Activated B cell treated with CpG ODN at 0.5 μM for 24 hours (primary cell): ENCODE measurements around the gene CFAP141. TPM values are rescaled to one million over a fixed set of nuclear protein-coding genes. Genes with fewer than 3 reads are reported as not detected.

Source experiments
- ATAC-seq: fragments of 200-7000 bp; cut with Tn5 transposase; one replicate; pipeline ENCODE4 v1.10.0; 2021; ENCODE audit warnings: low read depth, mild to moderate bottlenecking, moderate library complexity
- CTCF ChIA-PET: fragments of 350-600 bp; sonication (Branson Sonifier 250); formaldehyde crosslinking; loops from one replicate; lab custom pipeline; 2021; ENCODE audit warnings: antibody characterized with exemption; lab: Charles Lee
- POLR2A ChIA-PET: fragments of 350-600 bp; sonication (Branson Sonifier 250); formaldehyde crosslinking; loops from one replicate; lab custom pipeline; 2021; ENCODE audit warnings: antibody characterized with exemption; lab: Charles Lee
- DNase-seq: peaks from one replicate; pipeline ENCODE4 v3.0.0; 2022
- H3K27ac Mint-ChIP-seq: one replicate; pipeline ENCODE4 v1.8.0; 2020; ENCODE audit warnings: mixed read lengths
- H3K27me3 Mint-ChIP-seq: one replicate; pipeline ENCODE4 v1.8.0; 2021; ENCODE audit warnings: mixed read lengths
- H3K36me3 Mint-ChIP-seq: one replicate; pipeline ENCODE4 v1.8.0; 2021; ENCODE audit warnings: low read depth, mixed read lengths
- H3K4me1 Mint-ChIP-seq: one replicate; pipeline ENCODE4 v1.8.0; 2021; ENCODE audit warnings: mixed read lengths
- H3K4me3 Mint-ChIP-seq: one replicate; pipeline ENCODE4 v1.8.0; 2020; ENCODE audit warnings: mild to moderate bottlenecking, mixed read lengths
- H3K9me3 Mint-ChIP-seq: one replicate; pipeline ENCODE4 v1.8.0; 2020; ENCODE audit warnings: mixed read lengths
- CTCF ChIP-seq: fragments of 200-600 bp; IDR thresholded peaks from one replicate; pipeline ENCODE4 v1.8.0; 2022; ENCODE audit warnings: antibody characterized with exemption, mild to moderate bottlenecking
- intact Hi-C: fragments of 100-400 bp; cut with micrococcal nuclease; formaldehyde crosslinking; loops from one replicate; pipeline ENCODE4 v1.15.1; 2024
- total RNA-seq: library from RNA; stranded (reverse); gene quantifications from 2 replicates; pipeline ENCODE4 v1.2.3, GENCODE V29; 2022

CFAP141 gene
- total RNA-seq = not detected in 2 replicates

GRCh38 chr1:154206196-154206595 lies at the start of gene CFAP141:
Gene CFAP141 (minus strand): TSS chr1:154206333. CDS start chr1:154206307, 26 bp downstream.
- Mint-ChIP-seq H3K4me1 (no peaks in the 10 kb centered on the region), H3K36me3 (peaks cover 48% of the 10 kb centered on the region), H3K27ac (no peak within 1 kb of the TSS), H3K9me3 (no peaks in the 10 kb centered on the region), H3K27me3 (no peaks in the 10 kb centered on the region), H3K4me3 (no peak within 1 kb of the TSS)
- DNase-seq = no peak
- intact Hi-C loops = no loop called here
- CTCF ChIA-PET = no interaction called here
- ATAC-seq = no peak
- POLR2A ChIA-PET = no interaction called here
- TF ChIP-seq CTCF = no peak

DNA sequence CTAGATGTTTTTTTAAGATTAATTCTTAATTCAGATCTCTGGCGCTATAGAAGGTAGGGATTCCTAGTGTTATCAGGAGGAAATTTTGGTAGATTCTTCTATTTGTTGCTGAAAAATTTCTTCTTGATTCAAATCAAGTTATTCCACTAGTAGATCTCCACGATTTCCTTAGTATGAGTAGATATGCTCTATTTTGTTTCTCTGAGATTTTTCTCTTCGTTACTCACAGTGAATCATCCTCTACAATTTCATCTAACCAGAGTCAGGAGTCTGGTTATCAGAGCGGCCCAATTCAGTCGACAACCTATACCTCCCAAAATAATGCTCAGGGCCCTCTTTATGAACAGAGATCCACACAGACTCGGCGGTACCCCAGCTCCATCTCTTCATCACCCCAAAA lies 47.5 kb upstream of the CFAP141 start:
- H3K27me3 Mint-ChIP-seq = no peaks in the 10 kb centered on the region
- peaks cover 93% of the 10 kb centered on the region for H3K36me3 Mint-ChIP-seq
- no peak overlapping the region for H3K27ac Mint-ChIP-seq
- intact Hi-C loops = no loop called here
- POLR2A ChIA-PET = no interaction called here
- TF ChIP-seq CTCF = no peak
- H3K9me3 Mint-ChIP-seq = no peaks in the 10 kb centered on the region
- H3K4me1 Mint-ChIP-seq = no peaks in the 10 kb centered on the region
- CTCF ChIA-PET = no interaction called here
- no peak for DNase-seq
- ATAC-seq = no peak
- H3K4me3 Mint-ChIP-seq = no peak overlapping the region

- ATAC-seq = no peak
- no peak for TF ChIP-seq CTCF
- POLR2A ChIA-PET = no interaction called here
- DNase-seq = no peak
- Mint-ChIP-seq H3K4me3 (no peak overlapping the region), H3K36me3 (peaks cover 92% of the 10 kb centered on the region), H3K27me3 (no peaks in the 10 kb centered on the region), H3K9me3 (no peaks in the 10 kb centered on the region), H3K27ac (no peak overlapping the region), H3K4me1 (peaks cover 3% of the 10 kb centered on the region)
- CTCF ChIA-PET = no interaction called here
- intact Hi-C loops = no loop called here
Measured at GRCh38 chr1:154241703-154242351, 35.7 kb upstream of the CFAP141 start.

DNA sequence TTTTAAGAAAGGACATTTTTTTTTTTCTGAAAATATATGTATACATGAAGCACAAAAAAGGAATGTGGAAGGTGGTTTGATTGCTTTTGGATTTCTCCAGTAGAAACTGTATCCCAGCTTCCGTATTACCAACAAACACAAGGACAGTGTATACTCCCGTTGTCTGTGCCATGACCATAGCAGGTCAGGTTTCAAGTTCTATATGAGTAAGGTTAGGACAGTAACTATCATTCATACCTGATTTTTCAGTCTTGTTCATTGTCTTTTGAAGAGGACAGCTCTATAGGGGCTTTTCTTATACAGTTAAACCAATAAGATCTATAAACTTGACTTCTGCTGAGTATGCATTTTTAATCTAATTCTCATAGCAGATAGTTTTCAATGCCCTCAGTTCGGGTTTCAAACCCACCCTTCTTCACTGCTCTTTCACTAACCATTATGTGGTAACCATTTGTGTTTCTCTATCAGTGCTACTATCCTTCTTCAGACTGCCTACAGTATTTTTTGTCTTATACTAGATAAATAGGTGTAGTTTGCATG lies 34.2 kb upstream of the CFAP141 start:
- H3K27ac Mint-ChIP-seq = no peak overlapping the region
- H3K4me1 Mint-ChIP-seq = peaks cover 3% of the 10 kb centered on the region
- intact Hi-C loops = no loop called here
- H3K9me3 Mint-ChIP-seq = no peaks in the 10 kb centered on the region
- TF ChIP-seq CTCF = no peak
- peaks cover 94% of the 10 kb centered on the region for H3K36me3 Mint-ChIP-seq
- H3K27me3 Mint-ChIP-seq = no peaks in the 10 kb centered on the region
- DNase-seq (no peak), ATAC-seq (no peak)
- CTCF ChIA-PET = no interaction called here
- POLR2A ChIA-PET = no interaction called here
- H3K4me3 Mint-ChIP-seq = no peak overlapping the region

- no peak overlapping the region for H3K27ac Mint-ChIP-seq
- intact Hi-C loops = no loop called here
- POLR2A ChIA-PET = no interaction called here
- DNase-seq (no peak), ATAC-seq (no peak)
- H3K9me3 Mint-ChIP-seq = no peaks in the 10 kb centered on the region
- no peaks in the 10 kb centered on the region for H3K27me3 Mint-ChIP-seq
- no peak overlapping the region for H3K4me3 Mint-ChIP-seq
- peaks cover 3% of the 10 kb centered on the region for H3K4me1 Mint-ChIP-seq
- peaks cover 95% of the 10 kb centered on the region for H3K36me3 Mint-ChIP-seq
- CTCF ChIA-PET = no interaction called here
- no peak for TF ChIP-seq CTCF
Measured at GRCh38 chr1:154239491-154239890, 33.4 kb upstream of the CFAP141 start.
